Measurements from ENCODE around the gene RUNX2.

DNA sequence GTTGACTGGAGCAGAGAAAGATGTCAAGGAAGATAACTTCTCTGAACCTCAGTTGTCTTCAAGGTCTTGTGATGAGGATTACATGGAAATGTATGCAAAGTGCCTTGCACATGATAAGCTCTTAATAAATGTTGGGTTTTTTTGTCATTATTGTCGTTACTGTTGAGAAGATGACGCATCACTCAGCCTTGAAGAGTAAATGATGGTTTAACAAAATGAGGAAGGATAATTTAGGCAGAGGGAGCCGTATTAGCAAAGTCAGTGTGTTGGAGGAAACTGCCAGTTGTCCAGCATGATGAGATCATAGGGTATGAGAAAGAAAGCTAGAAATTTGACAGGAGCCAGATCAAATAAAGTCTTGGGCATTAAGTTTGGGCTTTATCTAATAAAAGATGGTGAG lies 58.4 kb downstream of the RUNX2 start:
- TF ChIP-seq POLR2AphosphoS5 (IDR thresholded peaks at IDR 0.05) (no peak), POLR2A (IDR thresholded peaks at IDR 0.05) (no peak)
- TF ChIP-seq, protein P1, sequence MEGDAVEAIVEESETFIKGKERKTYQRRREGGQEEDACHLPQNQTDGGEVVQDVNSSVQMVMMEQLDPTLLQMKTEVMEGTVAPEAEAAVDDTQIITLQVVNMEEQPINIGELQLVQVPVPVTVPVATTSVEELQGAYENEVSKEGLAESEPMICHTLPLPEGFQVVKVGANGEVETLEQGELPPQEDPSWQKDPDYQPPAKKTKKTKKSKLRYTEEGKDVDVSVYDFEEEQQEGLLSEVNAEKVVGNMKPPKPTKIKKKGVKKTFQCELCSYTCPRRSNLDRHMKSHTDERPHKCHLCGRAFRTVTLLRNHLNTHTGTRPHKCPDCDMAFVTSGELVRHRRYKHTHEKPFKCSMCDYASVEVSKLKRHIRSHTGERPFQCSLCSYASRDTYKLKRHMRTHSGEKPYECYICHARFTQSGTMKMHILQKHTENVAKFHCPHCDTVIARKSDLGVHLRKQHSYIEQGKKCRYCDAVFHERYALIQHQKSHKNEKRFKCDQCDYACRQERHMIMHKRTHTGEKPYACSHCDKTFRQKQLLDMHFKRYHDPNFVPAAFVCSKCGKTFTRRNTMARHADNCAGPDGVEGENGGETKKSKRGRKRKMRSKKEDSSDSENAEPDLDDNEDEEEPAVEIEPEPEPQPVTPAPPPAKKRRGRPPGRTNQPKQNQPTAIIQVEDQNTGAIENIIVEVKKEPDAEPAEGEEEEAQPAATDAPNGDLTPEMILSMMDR (IDR thresholded peaks at IDR 0.05): no peak
